ENCODE data around the gene DNM2.
"Not testable (repeated sequence)": the region's sequence is repeated elsewhere in the genome, so short reads cannot be mapped to it uniquely, and the experiment has no call there.

DNM2 gene

DNA sequence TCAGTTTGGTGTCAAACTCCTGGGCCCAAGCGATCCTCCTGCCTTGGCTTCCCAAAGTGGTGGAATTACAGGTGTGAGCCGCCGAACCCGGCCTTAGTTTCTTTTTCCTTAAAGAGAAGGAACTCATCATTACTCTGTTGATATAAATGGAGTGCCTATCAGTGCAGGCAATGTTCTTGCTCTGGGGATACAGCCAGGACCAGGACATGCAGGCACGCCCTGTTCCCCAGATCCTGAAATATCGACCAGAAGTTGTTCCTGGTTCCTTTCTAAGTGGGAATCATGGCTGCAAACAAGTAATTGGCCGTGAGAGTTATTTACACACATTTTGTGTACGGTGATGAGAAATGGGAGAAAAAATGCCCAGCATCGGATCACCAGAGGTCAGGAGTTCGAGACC is 8.4 kb downstream of the DNM2 start:
- DNase-seq: no peak

DNA sequence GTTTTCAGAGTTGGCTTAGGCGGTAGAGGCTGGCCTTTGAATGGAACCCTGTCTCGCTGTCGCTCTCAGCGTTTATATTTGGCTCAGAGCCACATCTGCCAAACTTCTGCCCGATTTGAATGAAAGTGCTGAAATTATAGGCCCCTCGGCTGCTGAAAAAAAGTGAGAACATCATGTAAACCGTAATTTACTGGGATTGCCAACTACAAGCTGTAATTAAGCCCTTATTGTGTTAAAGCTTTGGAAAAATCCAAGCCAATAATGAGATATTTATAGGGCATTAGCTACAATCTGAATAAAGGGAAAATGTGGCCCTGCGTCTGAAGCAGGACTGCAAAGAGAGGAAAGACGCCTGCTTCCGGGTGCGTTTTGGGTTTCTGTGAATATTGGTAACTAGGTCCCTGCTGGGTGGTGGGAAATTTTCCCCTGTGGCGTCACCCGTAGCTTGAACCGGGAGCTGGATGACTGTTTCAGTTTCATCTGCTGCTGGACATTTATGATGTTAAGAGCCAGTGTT is 9.9 kb downstream of the DNM2 start:
- no peak for DNase-seq

DNA sequence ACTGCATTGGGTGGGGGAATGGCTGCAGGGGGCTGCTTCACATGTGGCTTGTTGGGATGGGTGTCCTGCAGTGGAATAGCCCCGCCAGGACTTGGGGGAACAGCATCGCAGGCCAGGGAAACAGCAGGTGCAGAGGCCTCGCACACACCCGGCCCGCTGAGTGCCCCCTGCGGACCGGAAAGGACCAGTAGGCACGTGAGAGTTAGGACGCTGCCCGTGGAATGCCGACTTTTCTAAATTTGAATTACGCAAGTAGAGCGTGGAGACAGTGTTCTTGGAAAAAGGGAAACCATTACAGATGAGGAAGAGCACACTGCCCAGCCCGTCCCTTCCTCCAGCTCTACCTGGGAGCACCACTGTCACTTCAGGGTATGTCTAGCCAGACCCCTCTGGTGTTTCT is 11.5 kb downstream of the DNM2 start:
- DNase-seq: no peak

DNA sequence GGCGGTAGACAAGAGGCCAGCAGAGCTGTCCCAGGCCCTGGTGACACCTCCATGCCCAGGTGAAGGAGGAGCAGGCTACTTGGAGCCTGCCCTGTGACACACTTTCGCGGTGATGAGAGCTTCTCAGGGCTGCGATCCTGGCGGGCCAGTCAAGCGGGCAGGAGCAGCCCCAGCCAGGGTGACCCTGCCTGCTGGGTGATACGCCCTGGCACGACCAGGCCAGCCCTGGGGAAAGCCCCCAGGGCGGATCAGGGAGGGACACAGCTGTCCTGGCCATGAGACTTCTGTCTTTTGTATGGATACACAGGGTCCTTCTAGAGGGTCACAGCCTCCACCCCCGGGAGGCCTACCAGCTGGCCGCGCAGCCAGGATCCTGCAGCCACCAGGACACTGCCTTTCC is 13.1 kb downstream of the DNM2 start:
- DNase-seq: no peak

DNA sequence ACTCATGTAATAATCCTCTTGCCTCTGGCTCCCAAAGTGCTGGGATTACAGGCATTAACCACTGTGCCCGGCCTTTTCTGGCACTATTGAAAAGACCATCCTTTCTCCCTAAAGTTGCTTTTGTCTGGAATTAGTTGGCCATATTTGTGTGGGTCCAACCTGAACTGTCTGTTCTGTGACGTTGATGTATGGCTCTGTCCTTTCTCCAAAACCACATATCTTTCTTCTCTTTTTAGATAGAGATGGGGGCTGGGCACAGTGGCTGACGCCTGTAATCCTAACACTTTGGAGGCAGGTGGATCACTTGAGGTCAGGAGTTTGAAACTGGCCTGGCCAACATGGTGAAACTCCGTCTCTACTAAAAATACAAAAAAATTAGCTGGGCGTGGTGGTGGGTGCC is 17.9 kb downstream of the DNM2 start:
- no peak for DNase-seq

DNA sequence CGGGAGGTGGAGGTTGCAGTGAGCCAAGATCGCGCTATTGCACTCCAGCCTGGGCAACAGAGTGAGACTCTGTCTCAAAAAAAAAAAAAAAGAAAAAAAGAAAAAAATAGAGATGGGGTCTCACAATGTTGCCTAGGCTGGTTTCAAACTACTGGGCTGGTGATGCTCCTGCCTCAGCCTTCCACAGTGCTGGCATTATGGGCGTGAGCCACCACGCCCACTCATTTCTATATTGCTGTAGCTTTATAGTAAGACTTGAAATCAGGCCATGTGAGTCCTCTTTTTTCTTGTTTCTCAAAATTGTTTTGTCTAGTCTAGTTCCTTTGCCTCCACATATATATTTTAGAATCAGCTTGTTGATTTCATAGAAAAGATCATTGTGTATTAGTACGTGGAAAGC is 18.3 kb downstream of the DNM2 start:
- DNase-seq: no peak

DNA sequence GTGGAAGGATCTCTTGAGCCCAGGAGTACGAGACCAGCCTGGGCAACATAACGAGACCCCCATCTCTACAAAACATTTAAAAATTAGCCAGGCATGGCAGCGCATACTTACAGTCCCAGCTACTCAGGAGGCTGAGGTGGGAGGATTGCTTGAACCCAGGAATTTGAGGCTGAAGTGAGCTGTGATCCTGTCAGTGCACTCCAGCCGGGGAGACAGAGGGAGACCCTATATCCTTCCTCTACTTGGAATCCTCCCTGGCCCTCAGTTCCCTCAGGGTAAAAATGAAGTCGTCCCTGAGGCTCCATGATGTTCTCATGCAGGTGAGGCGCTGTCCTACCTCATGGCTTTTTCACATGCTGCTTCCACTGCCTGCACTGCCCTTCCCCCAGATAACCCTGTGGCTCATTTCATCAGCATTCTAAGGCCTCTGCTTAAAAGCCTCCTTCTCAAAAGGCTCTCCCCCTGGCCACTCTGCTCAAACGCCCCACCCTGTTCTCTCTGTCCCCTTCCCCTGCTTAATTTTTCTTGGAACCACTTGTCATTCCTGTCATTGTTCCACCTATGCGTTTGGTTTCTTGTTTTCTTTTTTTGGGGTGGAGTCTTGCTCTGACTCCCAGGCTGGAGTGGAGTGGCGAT is 19.2 kb downstream of the DNM2 start:
- no peak for DNase-seq

DNA sequence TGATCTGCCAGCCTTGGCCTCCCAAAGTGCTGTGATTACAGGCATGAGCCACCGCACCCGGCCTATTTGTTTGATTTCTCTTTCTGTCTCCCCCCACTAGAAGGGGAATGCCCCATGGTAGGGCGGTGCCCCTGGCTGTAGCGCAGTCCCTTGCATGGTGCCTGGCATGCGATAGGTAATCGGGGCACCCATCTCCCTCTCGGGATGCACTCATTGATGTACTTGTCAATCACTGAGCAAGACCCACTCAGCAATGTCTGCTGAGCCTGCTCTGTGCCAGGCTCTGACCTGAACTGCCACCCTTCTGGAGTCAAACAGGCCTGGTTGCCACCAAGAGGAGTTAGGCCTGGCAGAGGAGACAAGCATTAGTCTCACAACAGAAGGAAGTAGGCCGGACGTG is 19.8 kb downstream of the DNM2 start:
- DNase-seq: no peak

DNA sequence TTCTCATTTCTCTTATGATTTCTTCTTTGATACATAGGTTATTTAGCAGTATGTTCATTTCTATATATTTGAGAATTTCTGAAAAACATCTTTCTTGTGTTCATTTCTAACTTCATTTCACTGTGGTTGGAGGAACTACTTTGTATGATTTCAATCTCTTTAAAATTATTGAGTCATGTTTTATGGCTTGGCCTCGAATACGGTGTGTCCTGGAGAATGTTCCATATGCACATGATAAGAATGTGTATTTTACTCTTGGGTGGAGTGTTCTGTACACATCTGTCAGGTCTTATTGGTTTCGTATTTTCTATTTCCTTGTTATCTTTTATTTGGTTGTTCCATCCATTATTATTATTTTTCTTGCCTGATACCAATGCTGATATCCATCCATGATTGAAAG is 22.9 kb downstream of the DNM2 start:
- DNase-seq: no peak

DNA sequence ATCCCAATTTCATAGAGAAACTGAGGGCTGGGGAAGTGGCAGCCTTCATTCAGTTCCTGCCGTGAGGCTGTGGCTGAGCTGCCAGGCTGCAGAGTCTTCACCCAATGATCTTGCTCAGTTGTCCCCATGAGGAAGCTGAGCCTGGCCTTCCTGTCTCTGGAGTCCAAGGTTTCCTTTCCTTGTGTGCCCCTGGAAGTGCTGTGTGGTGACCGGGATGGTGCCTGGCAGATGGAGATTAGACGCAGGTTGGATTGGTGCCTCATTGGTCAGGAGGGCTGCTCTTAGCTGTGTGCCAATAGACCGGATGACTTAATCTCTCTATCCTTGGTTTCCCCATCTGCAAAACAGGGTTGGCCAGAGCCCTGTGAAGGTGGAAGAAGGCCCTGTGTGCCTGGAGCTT is 24.6 kb downstream of the DNM2 start:
- DNase-seq: no peak

DNA sequence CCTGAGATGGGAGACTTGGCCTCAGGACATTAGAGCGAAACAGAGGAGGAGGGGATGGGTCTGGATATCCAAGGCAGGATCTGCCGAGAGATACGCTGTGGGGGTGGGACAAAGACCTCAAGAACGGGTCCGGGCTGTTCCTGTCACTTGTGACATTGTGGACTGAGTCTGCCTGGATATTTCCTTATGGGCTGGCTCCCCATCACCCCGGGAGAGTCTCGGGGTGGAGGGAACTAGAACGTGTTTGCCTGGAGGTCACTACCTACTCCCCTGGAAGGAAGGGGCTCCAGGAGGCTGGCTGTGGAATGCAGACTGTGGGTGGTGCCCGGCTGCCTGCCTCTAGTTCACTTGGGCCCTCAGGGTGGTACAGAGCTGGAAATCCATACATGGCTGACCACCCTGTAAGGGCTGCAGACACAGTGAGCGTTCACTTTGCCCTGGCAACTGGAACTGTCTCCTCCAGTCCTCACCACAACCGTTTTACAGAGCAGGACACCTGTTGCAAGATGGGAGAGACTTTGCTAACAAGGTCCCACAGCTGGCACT is 26.4 kb downstream of the DNM2 start:
- DNase-seq: no peak

DNA sequence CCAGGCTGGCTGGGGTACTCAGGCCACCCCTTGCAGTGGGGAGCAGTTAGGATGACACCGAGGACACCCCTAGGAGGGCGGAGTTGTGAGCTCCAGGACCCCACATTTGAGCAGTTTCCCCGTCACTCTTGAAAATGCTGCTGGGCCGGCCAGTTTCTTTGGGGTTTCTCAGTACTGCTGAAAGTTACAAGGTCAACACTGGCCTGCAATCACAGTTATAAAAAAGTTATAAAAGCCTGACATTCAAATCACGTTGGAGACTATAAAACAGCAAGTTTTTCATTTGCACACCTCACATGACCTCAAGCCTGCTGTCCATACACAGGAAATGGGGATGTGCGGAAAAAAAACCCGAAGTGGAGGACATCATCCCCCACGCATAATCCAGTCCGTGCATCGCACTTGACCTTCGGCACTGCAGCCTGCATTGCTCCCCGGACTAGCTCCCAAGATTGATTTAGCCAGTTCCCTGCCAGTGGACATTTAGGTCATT is 27.0 kb downstream of the DNM2 start:
- no peak for DNase-seq

DNA sequence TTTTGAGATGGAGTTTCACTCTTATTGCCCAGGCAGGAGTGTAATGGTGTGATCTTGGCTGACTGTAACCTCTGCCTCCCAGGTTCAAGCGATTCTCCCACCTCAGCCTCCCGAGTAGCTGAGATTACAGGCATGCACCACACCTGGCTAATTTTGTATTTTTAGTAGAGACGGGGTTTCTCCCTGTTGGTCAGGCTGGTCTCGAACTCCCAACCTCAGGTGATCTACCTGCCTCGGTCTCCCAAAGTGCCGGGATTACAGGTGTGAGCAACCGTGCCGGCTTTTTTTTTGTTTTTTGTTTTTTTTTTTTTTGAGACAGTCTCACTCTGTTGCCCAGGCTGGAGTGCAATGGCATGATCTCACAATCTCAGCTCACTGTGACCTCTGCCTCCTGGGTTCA is 28.6 kb downstream of the DNM2 start:
- not testable (repeated sequence) for DNase-seq

DNA sequence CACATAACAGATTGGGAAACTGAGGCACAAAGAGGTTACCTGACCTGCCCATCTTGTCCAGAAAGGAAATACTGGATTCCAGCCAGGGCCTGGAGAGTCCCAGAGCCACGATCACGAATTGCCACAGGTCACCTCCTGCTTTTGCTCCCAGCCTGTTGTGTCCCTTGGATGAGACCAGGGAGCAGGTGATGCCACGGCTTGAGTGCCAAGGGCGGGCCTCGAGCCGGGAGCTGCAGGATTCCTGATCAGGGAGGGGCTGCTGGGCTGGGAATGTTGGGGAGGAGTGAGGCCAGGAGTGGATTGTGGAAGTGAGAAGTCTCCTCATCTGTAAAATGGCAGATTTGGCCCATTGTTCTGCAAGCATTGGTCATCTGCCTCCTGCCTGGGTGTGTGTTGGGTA is 29.4 kb downstream of the DNM2 start:
- no peak for DNase-seq

DNA sequence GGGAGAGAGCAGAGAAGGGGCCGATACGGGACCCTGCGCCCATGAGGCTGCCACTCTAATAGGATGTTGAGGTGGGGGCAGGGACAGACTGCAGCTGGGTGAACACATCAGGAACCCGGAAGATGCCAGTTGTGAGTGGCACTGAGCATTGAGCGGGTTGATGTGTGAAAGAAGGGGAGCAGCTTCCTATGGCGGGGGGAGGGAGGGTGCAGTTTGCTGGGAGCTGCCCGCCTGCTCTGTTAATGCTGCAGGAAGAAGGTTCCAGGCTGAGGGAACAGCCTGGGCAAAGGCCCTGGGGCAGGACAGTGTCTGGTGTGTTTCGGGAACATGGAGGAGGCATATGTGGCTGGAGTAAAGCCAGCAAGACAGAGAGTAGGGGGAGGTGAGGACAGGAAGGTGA is 29.8 kb downstream of the DNM2 start:
- DNase-seq: no peak

DNA sequence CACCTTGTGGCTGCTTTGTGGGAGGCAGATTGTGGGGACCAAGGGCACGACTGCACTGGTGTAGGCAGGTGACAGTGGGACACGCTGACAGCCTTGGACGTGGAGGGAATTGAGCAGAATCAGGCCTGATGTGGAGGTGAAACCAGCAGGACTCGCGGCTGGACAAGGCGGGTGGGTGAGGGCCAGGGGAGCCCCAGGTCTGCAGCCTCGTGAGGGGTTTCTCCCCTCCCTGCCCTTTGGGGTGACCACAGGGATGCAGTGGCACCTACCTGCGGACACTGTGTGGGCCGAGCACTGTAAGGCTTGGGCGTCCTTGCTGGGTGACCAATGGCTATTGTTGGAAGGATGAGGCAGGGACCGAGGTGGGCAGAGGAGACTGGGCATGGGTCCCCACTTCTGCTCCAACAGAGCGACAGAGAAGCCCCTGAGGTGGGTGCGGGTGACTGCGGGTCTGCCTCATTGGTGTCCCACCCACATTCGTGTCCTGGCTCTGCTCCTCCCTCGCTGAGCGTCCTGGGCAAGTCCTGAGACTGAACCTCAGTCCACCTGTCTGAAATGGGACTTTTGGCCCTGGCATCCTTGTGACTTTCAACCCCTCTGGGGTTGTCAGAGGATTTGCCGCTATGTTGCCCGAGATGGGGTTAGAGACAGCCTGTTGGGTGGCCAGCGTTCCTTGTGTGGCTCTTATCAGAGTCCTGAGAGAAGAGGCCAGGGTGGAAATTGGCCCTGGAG is 30.5 kb downstream of the DNM2 start:
- DNase-seq: no peak

DNA sequence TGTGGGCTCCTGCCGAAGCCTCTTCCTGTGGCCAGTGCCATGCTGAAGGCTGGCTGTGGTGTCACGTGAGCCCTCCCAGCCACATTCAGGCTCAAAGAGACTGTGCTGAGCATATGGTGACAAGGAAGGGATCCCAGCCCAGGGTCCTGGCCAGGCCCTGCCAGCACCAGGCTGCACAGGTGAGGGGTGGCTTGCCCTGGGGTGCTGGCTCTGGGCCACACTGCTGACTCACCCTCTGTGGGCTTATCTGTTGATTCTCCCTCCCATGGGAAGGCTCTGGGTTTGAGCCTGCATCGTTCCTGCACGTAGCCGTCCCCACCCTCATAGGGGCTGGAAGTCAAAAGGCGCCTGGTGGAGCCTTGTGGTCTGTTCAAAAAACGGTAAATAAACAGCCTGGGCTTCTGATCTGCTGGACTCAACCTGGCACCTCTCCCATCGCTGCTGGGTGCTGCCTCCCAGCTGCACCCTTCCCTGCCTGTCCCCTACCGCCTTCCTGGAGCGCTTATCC is 31.1 kb downstream of the DNM2 start:
- DNase-seq: no peak

DNA sequence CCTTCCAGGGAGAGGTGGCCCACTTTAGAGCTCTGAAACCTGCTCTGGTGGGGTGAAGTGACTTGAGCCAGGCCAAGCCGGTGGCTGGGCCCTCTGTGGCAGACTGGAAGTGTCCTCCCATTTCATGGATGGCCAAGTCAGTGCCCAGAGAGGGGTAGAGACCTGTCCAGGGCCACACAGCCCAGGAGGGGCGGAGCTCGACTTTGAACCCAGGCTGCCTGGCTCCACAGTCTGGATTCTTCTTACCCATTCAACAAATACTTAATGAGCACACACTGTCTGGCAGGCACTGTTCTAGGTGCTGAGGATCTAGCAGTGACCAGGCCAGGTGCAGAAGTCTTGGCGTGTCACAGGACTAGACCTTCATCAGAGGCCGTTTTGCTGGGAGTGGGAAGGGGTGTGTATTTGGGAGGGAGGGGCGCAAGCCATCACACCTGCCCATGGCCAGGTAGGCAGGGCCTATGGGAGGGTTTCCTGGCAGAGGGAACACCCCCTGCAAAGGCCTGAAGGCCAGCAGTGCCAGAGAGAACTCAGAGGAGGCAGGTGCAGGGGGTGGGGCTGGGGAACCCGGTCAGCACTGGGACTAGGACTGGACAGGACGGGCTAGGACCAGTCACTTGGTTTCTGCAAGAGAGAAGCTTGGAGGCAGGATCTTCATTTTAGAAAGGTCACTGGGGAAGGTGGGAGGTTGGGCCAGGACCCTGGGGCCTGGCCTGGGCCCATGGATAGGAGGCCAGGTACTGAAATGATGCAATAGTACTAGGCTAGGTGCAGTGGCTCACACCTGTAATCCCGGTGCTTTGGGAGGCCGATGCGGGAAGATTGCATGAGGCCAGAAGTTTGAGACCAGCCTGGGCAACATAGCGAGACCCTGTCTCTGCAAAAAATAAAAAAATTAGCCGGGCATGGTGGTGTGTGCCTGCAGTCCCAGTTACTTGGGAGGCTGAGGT is 31.8 kb downstream of the DNM2 start:
- no peak for DNase-seq

DNA sequence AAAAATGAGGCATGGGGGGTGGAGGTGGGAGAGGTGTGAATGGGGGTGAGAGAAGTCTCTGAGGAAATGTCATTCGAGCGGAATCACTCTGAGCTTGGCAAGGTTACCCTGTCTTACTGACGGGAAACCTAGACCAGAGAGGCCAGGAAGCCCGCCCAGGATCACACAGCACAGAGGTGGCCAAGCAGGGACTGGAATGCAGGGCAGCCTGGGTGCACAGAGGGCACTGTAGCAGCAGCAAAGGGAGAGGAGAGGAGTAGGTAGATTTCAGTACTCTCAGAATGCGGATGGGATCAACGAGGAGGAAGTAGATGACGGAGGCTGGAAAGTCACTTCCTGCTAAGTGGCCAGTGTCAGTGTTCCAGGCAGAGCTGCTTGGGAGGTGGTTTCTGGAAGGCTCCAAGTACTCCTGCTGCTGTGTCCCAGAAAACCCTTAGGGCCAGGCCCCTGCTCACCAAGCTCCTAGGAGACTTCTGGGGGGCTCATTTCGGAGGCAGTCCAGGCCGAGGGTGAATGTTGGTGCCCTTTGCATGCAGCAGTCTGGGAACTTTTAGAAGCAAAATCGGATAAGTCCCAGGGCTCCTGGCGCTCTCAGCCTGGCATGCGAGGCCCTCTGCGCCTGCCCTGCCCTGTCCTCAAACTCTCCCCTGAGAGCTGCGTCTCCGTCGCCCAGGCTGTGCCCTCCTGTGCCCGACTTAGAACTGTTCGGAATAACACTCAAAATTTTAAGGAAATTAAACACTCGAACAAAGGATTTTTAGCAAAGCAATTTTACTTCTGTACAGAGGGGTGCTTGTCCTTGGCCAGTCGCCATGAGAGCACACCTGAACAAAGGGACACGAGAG is 33.5 kb downstream of the DNM2 start:
- DNase-seq: no peak

DNA sequence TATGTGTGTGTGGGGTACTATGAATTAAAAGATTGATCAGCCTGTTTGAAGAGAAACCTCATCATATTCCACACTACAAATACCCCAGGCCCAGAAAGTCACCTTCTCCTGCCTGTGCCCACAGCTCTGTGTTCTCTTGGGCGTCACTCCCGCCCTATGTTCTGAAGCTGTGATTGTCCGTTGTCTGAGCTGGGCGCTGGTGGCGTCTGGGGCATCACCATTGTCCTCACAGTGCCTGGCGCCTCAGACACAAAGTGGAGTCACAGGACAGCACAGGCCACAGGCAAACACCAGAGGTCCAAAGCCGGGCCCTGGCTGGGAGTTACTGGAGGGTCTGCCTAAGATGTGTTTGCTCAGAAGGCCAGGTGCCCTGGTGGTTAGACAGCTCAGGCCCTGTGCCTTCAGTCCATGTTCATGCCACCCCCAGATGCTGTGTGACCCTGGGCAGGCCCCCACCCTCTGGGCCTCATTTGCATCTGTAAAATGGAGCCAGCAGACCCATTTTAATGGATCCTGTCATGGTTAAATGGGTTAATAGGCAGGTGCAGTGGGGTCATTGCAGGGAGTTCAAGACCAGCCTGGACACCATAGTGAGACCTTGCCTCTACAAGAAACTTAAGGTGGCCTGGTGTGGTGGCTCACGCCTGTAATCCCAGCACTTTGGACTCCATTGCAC is 34.5 kb downstream of the DNM2 start:
- DNase-seq: no peak

All from activated CD8-positive, alpha-beta memory T cell treated with anti-CD3 and anti-CD28 coated beads, Interleukin-2, amount 50 U/mL, for 48 hours (primary cell).